ENCODE data around the gene EIF3D.

The EIF3D gene

DNA sequence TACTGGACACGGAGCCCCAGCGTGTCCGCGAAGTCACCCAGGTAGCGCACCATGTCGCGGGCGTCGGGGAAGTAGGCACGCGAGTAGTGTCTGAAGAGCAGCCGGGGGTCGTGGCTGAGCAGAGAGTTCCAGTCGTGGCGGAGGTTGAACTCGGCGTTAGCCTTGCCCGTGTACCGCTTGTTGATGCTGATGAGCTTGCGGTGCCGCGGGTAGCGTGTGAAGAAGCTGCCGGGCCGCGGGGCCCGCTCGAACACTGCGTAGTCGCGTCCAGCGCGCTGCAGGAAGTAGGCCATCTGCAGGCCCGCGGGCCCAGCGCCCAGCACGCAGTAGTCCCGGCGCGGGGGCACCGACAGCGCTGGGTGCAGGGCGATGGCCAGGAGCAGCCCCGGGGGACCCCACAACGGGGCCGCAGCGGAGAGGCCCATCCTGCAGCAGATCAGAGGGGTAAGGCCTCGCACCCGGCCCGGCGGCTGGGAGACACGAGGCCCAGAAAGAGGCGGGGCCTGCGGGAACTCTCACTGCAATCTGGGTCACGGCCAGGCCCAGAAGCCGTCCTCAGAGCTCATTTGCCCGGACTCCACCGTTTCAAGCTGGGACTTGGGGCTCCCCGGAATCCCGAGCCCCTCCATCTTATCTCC lies 22.8 kb downstream of the EIF3D start:
- H3K79me2 ChIP-seq (ENCODE audit: insufficient read depth, low read length) = no peaks in the 10 kb centered on the region
- peaks cover 4% of the 10 kb centered on the region; the same call in 1 of the 2 replicates for H3F3A ChIP-seq (ENCODE audit: insufficient read depth, low read length)
- H4K20me1 ChIP-seq (ENCODE audit: insufficient read depth, low read length) = no peaks in the 10 kb centered on the region
- H3K27ac ChIP-seq (ENCODE audit: low read depth, low read length, poor library complexity, severe bottlenecking) = peak overlapping the region; percentile 56
- H3K36me3 ChIP-seq (ENCODE audit: insufficient read depth, low read length) = peaks cover 42% of the 10 kb centered on the region
- H3K4me1 ChIP-seq (ENCODE audit: insufficient read depth, low read length, severe bottlenecking) = peaks cover 31% of the 10 kb centered on the region
- no peak overlapping the region for H2AFZ ChIP-seq (ENCODE audit: low read length)
- H3K9me3 ChIP-seq (ENCODE audit: low read length) = no peaks in the 10 kb centered on the region
- no peak for TF ChIP-seq EZH2 (IDR thresholded peaks at IDR 0.05; ENCODE audit: borderline replicate concordance, low read length)
- TF ChIP-seq, protein P1, sequence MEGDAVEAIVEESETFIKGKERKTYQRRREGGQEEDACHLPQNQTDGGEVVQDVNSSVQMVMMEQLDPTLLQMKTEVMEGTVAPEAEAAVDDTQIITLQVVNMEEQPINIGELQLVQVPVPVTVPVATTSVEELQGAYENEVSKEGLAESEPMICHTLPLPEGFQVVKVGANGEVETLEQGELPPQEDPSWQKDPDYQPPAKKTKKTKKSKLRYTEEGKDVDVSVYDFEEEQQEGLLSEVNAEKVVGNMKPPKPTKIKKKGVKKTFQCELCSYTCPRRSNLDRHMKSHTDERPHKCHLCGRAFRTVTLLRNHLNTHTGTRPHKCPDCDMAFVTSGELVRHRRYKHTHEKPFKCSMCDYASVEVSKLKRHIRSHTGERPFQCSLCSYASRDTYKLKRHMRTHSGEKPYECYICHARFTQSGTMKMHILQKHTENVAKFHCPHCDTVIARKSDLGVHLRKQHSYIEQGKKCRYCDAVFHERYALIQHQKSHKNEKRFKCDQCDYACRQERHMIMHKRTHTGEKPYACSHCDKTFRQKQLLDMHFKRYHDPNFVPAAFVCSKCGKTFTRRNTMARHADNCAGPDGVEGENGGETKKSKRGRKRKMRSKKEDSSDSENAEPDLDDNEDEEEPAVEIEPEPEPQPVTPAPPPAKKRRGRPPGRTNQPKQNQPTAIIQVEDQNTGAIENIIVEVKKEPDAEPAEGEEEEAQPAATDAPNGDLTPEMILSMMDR (IDR thresholded peaks at IDR 0.05; ENCODE audit: low read length) = no peak
- peak overlapping the region; percentile 87 for H3K4me2 ChIP-seq (ENCODE audit: low read length)
- H3K9ac ChIP-seq (ENCODE audit: low read length) = peak overlapping the region; percentile 75
- H3K4me3 ChIP-seq (ENCODE audit: low read depth, low read length, poor library complexity, severe bottlenecking) = peak overlapping the region; percentile 64
- H3K9me2 ChIP-seq (ENCODE audit: low read depth, low read length) = no peaks in the 10 kb centered on the region
- H3K27me3 ChIP-seq (ENCODE audit: insufficient read depth, low read length) = no peaks in the 10 kb centered on the region

DNA sequence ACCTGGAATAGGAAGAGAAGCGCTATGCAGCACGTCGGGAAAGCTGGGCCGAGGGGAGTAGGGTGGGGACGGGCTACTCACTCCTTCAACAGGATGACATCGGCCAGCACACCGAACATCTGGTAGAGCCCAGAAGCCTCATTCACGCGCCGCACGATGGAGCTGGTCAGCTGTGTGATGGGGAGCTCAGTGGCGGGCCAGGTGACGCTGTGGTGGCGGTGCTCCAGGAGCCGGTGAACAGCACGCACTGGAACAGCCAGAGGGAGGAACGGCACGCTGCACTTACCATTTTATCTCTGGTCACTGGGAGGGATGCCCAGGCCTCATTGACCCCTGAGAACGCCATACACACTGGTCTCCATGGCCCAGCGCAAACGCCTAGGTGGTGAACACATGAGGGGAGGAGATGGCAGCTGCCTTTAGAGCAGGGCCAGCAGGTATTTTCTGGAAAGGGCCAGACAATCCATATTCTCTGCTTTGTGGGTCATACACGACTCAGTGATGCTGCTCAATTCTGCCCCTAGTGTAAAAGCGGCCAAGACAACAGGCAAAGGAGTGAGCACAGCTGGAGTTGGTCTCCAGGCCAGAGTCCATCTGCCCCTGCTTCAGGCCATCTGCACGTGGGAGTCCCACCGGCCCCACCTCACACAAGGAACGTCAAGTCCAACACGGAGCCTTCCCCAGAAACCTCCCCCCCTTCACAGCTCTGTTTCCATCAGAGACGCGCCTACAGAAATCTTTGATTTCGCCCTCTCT lies 30.9 kb downstream of the EIF3D start:
- H3K27me3 ChIP-seq (ENCODE audit: insufficient read depth, low read length) = no peaks in the 10 kb centered on the region
- no peak overlapping the region for H3K4me3 ChIP-seq (ENCODE audit: low read depth, low read length, poor library complexity, severe bottlenecking)
- peaks cover 13% of the 10 kb centered on the region for H3K4me1 ChIP-seq (ENCODE audit: insufficient read depth, low read length, severe bottlenecking)
- no peaks in the 10 kb centered on the region for H3K79me2 ChIP-seq (ENCODE audit: insufficient read depth, low read length)
- no peaks in the 10 kb centered on the region for H3K9me3 ChIP-seq (ENCODE audit: low read length)
- H3F3A ChIP-seq (ENCODE audit: insufficient read depth, low read length) = no peaks in the 10 kb centered on the region
- TF ChIP-seq EZH2 (IDR thresholded peaks at IDR 0.05; ENCODE audit: borderline replicate concordance, low read length) = no peak
- TF ChIP-seq, protein P1 (IDR thresholded peaks at IDR 0.05; ENCODE audit: low read length) = no peak
- no peak overlapping the region for H3K9ac ChIP-seq (ENCODE audit: low read length)
- H3K4me2 ChIP-seq (ENCODE audit: low read length) = no peak overlapping the region
- H3K9me2 ChIP-seq (ENCODE audit: low read depth, low read length) = no peaks in the 10 kb centered on the region
- no peak overlapping the region for H2AFZ ChIP-seq (ENCODE audit: low read length)
- H3K36me3 ChIP-seq (ENCODE audit: insufficient read depth, low read length) = peaks cover 41% of the 10 kb centered on the region
- no peak overlapping the region for H3K27ac ChIP-seq (ENCODE audit: low read depth, low read length, poor library complexity, severe bottlenecking)
- H4K20me1 ChIP-seq (ENCODE audit: insufficient read depth, low read length) = no peaks in the 10 kb centered on the region

DNA sequence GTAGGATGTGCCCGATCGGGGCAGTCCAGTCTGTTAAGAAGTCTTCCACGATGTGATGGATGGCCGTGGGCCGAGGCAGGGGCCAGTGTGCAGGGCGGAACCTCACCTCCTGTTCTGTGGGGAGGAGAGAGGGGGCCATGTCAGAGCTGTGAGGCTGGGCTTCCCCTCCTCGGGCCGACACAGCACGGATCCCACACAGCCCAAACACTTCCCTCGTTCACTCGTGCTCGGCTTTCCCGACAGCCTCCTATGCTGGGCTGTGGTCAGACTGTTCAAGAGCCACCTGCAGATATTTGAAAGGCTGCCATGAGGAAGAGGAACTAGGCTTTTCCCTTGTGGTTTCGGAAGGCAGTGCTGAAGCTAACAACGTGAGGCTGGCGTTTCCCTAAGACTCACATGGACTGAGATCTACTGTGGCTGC lies 35.3 kb downstream of the EIF3D start:
- H3K9me3 ChIP-seq (ENCODE audit: low read length) = no peaks in the 10 kb centered on the region
- TF ChIP-seq, protein P1 (IDR thresholded peaks at IDR 0.05; ENCODE audit: low read length) = no peak
- no peak for TF ChIP-seq EZH2 (IDR thresholded peaks at IDR 0.05; ENCODE audit: borderline replicate concordance, low read length)

More for the DNA sequence above, 35.3 kb downstream of the EIF3D start:
- peaks cover 22% of the 10 kb centered on the region for H3K4me1 ChIP-seq (ENCODE audit: insufficient read depth, low read length, severe bottlenecking)
- peaks cover 66% of the 10 kb centered on the region for H3K36me3 ChIP-seq (ENCODE audit: insufficient read depth, low read length)
- H3K27me3 ChIP-seq (ENCODE audit: insufficient read depth, low read length) = no peaks in the 10 kb centered on the region
- H3K4me2 ChIP-seq (ENCODE audit: low read length) = peak overlapping the region; percentile 45
- no peak overlapping the region for H3K4me3 ChIP-seq (ENCODE audit: low read depth, low read length, poor library complexity, severe bottlenecking)
- H2AFZ ChIP-seq (ENCODE audit: low read length) = no peak overlapping the region
- peak overlapping the region; percentile 75 for H3K27ac ChIP-seq (ENCODE audit: low read depth, low read length, poor library complexity, severe bottlenecking)
- no peaks in the 10 kb centered on the region for H3K9me2 ChIP-seq (ENCODE audit: low read depth, low read length)
- H3F3A ChIP-seq (ENCODE audit: insufficient read depth, low read length) = no peaks in the 10 kb centered on the region
- no peaks in the 10 kb centered on the region for H4K20me1 ChIP-seq (ENCODE audit: insufficient read depth, low read length)
- peak overlapping the region; percentile 38; the same call in 1 of the 2 replicates for H3K9ac ChIP-seq (ENCODE audit: low read length)
- H3K79me2 ChIP-seq (ENCODE audit: insufficient read depth, low read length) = no peaks in the 10 kb centered on the region

Measured in OCI-LY1 (cell line).